Measurements from ENCODE around the gene NEDD4L. TPM values are rescaled to one million over a fixed set of nuclear protein-coding genes. Genes with fewer than 3 reads are reported as not detected.

The NEDD4L gene
- total and polyA plus RNA-seq, 2 donors (not counting 1 experiment from before 2014, with no cell fraction given), result 10.3 to 25.7 TPM

- intact Hi-C loops (cut with micrococcal nuclease), result no loop called here
- Mint-ChIP-seq H3K9me3 (ENCODE audit: insufficient read depth) (no peaks in the 10 kb centered on the region), H3K4me1 (peaks cover 22% of the 10 kb centered on the region), H3K27me3 (no peaks in the 10 kb centered on the region), H3K4me3 (no peak overlapping the region), H3K27ac (no peak overlapping the region)
- DNase-seq (no peak), ATAC-seq (ENCODE audit: low read depth) (no peak)
- Histone ChIP-seq H3K27ac (ENCODE audit: low read length in 2 of 2) (no peak overlapping the region), H3K9ac (ENCODE audit: low read length) (no peak overlapping the region), H3K27me3 (replicated peaks in 1 of 4; ENCODE audit: control extremely low read depth in 1 of 4, control insufficient read depth in 3 of 4, insufficient read depth in 4 of 4, low read length in 3 of 4) (no peaks in the 10 kb centered on the region), H3K9me3 (ENCODE audit: control extremely low read depth in 1 of 3, control insufficient read depth in 2 of 3, insufficient read depth in 1 of 3, low read length in 2 of 3) (no peaks in the 10 kb centered on the region), H3K4me2 (replicated peaks; ENCODE audit: low read depth, low read length, poor library complexity, severe bottlenecking) (no peak overlapping the region), H3K4me3 (ENCODE audit: control extremely low read depth in 1 of 5, extremely low read depth in 1 of 5, insufficient read depth in 1 of 5, low read depth in 2 of 5, low read length in 4 of 5) (no peak overlapping the region), H3K79me2 (ENCODE audit: control insufficient read depth, insufficient read depth, low read length) (no peaks in the 10 kb centered on the region), H4K20me1 (ENCODE audit: control insufficient read depth, insufficient read depth, low read length, poor library complexity, severe bottlenecking) (no peaks in the 10 kb centered on the region), H3K4me1 (ENCODE audit: control insufficient read depth in 2 of 2, insufficient read depth in 2 of 2, low read length in 2 of 2) (peaks cover 11% of the 10 kb centered on the region in 2 donors), H2AFZ (ENCODE audit: insufficient read depth, low read depth, low read length, poor library complexity, severe bottlenecking) (no peak overlapping the region), H3K36me3 (replicated peaks in 1 of 2; ENCODE audit: control extremely low read depth in 1 of 2, control insufficient read depth in 1 of 2, extremely low read depth in 1 of 2, insufficient read depth in 2 of 2, low read length in 1 of 2) (no peaks in the 10 kb centered on the region)
- TF ChIP-seq EZH2 (IDR thresholded peaks at IDR 0.05; ENCODE audit: borderline replicate concordance, insufficient read depth, low read depth, low read length, poor library complexity, severe bottlenecking), result no peak
- no peak for TF ChIP-seq CTCF (IDR thresholded peaks at IDR 0.05)
- ChIA-PET CTCF (no interaction called here), POLR2A (interaction anchor here (0.7 kb wide), 1 partner anchor 12 kb away, joined by 9 read pairs; no protein-coding TSS in a partner anchor)
- WGBS (ENCODE audit: insufficient coverage), result no CpG with 5 or more reads among the region's 7 CpGs
Observed at GRCh38 chr18:58093311-58093803, 49.3 kb downstream of the NEDD4L start.

GRCh38 chr18:58095222-58095621 lies 51.2 kb downstream of the NEDD4L start:
- H3K27ac Mint-ChIP-seq, result no peak overlapping the region
- Histone ChIP-seq H3K4me3 (ENCODE audit: control extremely low read depth in 1 of 5, extremely low read depth in 1 of 5, insufficient read depth in 1 of 5, low read depth in 2 of 5, low read length in 4 of 5) (no peak overlapping the region), H3K36me3 (replicated peaks in 1 of 2; ENCODE audit: control extremely low read depth in 1 of 2, control insufficient read depth in 1 of 2, extremely low read depth in 1 of 2, insufficient read depth in 2 of 2, low read length in 1 of 2) (no peaks in the 10 kb centered on the region), H2AFZ (ENCODE audit: insufficient read depth, low read depth, low read length, poor library complexity, severe bottlenecking) (no peak overlapping the region), H3K27me3 (replicated peaks in 1 of 4; ENCODE audit: control extremely low read depth in 1 of 4, control insufficient read depth in 3 of 4, insufficient read depth in 4 of 4, low read length in 3 of 4) (no peaks in the 10 kb centered on the region), H4K20me1 (ENCODE audit: control insufficient read depth, insufficient read depth, low read length, poor library complexity, severe bottlenecking) (no peaks in the 10 kb centered on the region), H3K9ac (ENCODE audit: low read length) (no peak overlapping the region), H3K79me2 (ENCODE audit: control insufficient read depth, insufficient read depth, low read length) (no peaks in the 10 kb centered on the region), H3K4me1 (ENCODE audit: control insufficient read depth in 2 of 2, insufficient read depth in 2 of 2, low read length in 2 of 2) (peaks cover 11% of the 10 kb centered on the region in 2 donors), H3K4me2 (replicated peaks; ENCODE audit: low read depth, low read length, poor library complexity, severe bottlenecking) (no peak overlapping the region), H3K27ac (ENCODE audit: low read length in 2 of 2) (no peak overlapping the region), H3K9me3 (ENCODE audit: control extremely low read depth in 1 of 3, control insufficient read depth in 2 of 3, insufficient read depth in 1 of 3, low read length in 2 of 3) (no peaks in the 10 kb centered on the region)
- no peaks in the 10 kb centered on the region for H3K27me3 Mint-ChIP-seq
- no peaks in the 10 kb centered on the region for H3K9me3 Mint-ChIP-seq (ENCODE audit: insufficient read depth)
- ATAC-seq (ENCODE audit: low read depth), result no peak
- WGBS (ENCODE audit: insufficient coverage), result 97% methylated on average over 8 of the region's 8 CpGs
- TF ChIP-seq CTCF (IDR thresholded peaks at IDR 0.05) (no peak), EZH2 (IDR thresholded peaks at IDR 0.05; ENCODE audit: borderline replicate concordance, insufficient read depth, low read depth, low read length, poor library complexity, severe bottlenecking) (no peak)
- H3K4me1 Mint-ChIP-seq, result peaks cover 28% of the 10 kb centered on the region
- DNase-seq, result no peak
- POLR2A ChIA-PET, result no interaction called here
- no peak overlapping the region for H3K4me3 Mint-ChIP-seq
- CTCF ChIA-PET, result interaction anchor here (1.2 kb wide), 1 partner anchor 26 kb away, joined by 4 read pairs; no protein-coding TSS in a partner anchor
- intact Hi-C loops (cut with micrococcal nuclease), result no loop called here

All from B cell (primary cell).